Smooth muscle cell (in vitro differentiated cells): ENCODE measurements around the gene PTPRT. TPM values are rescaled to one million over a fixed set of nuclear protein-coding genes. Genes with fewer than 3 reads are reported as not detected.

Experiments
- DNase-seq: peaks from one replicate; lab custom pipeline; 2025; ENCODE audit not compliant: unreplicated experiment; lab: John Stamatoyannopoulos, UW
- H2AFZ ChIP-seq: fragments of 200-600 bp; sonication (generic); 2 replicates; pipeline ENCODE4 v1.6.0; 2016; ENCODE audit warnings: antibody characterized with exemption, low read depth, mild to moderate bottlenecking
- H3F3A ChIP-seq: fragments of 200-600 bp; sonication (generic); 2 replicates; pipeline ENCODE4 v1.6.0; 2017; ENCODE audit warnings: antibody characterized with exemption, low read depth
- H3K27ac ChIP-seq: fragments of 200-600 bp; sonication (generic); 2 replicates; pipeline ENCODE4 v1.5.1; 2016; ENCODE audit warnings: low read depth, mild to moderate bottlenecking
- H3K27me3 ChIP-seq: fragments of 200-600 bp; sonication (generic); 2 replicates; pipeline ENCODE4 v1.6.1; 2016; ENCODE audit warnings: low read depth, mild to moderate bottlenecking
- H3K36me3 ChIP-seq: fragments of 200-600 bp; sonication (generic); 2 replicates; pipeline ENCODE4 v1.5.1; 2016; ENCODE audit warnings: low read depth
- H3K4me1 ChIP-seq: fragments of 200-600 bp; sonication (generic); 2 replicates; pipeline ENCODE4 v1.5.1; 2016; ENCODE audit warnings: low read depth
- H3K4me2 ChIP-seq: fragments of 200-600 bp; sonication (generic); 2 replicates; pipeline ENCODE4 v1.6.0; 2016; ENCODE audit warnings: mild to moderate bottlenecking
- H3K4me3 ChIP-seq: fragments of 200-600 bp; sonication (generic); 2 replicates; pipeline ENCODE4 v1.5.1; 2016; ENCODE audit warnings: mild to moderate bottlenecking
- H3K79me2 ChIP-seq: fragments of 200-600 bp; sonication (generic); 2 replicates; pipeline ENCODE4 v1.6.0; 2016; ENCODE audit warnings: low read depth, mild to moderate bottlenecking
- H3K9ac ChIP-seq: fragments of 200-600 bp; sonication (generic); 2 replicates; pipeline ENCODE4 v1.6.0; 2016; ENCODE audit warnings: low read depth
- H3K9me3 ChIP-seq: fragments of 200-600 bp; sonication (generic); replicated peaks from 2 replicates; pipeline ENCODE4 v1.5.1; 2016; ENCODE audit warnings: low read depth
- H4K20me1 ChIP-seq: fragments of 200-600 bp; sonication (generic); 2 replicates; pipeline ENCODE4 v1.6.0; 2016; ENCODE audit warnings: low read depth
- CTCF ChIP-seq: fragments of 200-600 bp; sonication (generic); IDR thresholded peaks from 2 replicates; pipeline ENCODE4 v1.5.1; 2017; ENCODE audit warnings: borderline replicate concordance, mild to moderate bottlenecking, antibody characterized with exemption; ENCODE audit not compliant: insufficient read depth, poor library complexity, severe bottlenecking
- WGBS: methylation state at CpG from one replicate; pipeline ENCODE4 v1.1.7; 2016; ENCODE audit warnings: low lambda C conversion rate; 5-methylcytosine and 5-hydroxymethylcytosine counted together
- polyA plus RNA-seq: library from polyadenylated mRNA; unstranded; fragments of >200 nt; fragmentation: Nextera tagmentation; extraction: Ambion mirVana; gene quantifications from 2 replicates; pipeline ENCODE4 v1.2.1, GENCODE V29; 2016
- total RNA-seq: library from RNA; depleted of rRNA; stranded (reverse); fragments of >200 nt; gene quantifications from 2 replicates; pipeline ENCODE4 v1.2.3, GENCODE V29; 2014

Gene PTPRT
- total and polyA plus RNA-seq, 2 experiments from 2014 or later, result 0.99 to 2.1 TPM

GRCh38 chr20:43011491-43011890 is 178.2 kb downstream of the PTPRT start:
- Histone ChIP-seq H3K9me3 (no peaks in the 10 kb centered on the region), H3K79me2 (no peaks in the 10 kb centered on the region), H4K20me1 (no peaks in the 10 kb centered on the region), H3K4me2 (no peak overlapping the region), H3K36me3 (no peaks in the 10 kb centered on the region), H3K27me3 (no peaks in the 10 kb centered on the region), H3K4me3 (no peak overlapping the region), H3K4me1 (no peaks in the 10 kb centered on the region), H3K27ac (no peak overlapping the region), H3F3A (no peaks in the 10 kb centered on the region), H2AFZ (no peak overlapping the region), H3K9ac (no peak overlapping the region)
- no peak for TF ChIP-seq CTCF
- DNase-seq, result no peak
- WGBS, result 92% methylated on average over 3 of the region's 3 CpGs

- Histone ChIP-seq H3K27ac (no peak overlapping the region), H3K4me1 (no peaks in the 10 kb centered on the region), H4K20me1 (no peaks in the 10 kb centered on the region), H3F3A (no peaks in the 10 kb centered on the region), H3K4me3 (no peak overlapping the region), H3K4me2 (no peak overlapping the region), H3K27me3 (no peaks in the 10 kb centered on the region), H2AFZ (no peak overlapping the region), H3K9ac (no peak overlapping the region), H3K79me2 (no peaks in the 10 kb centered on the region), H3K36me3 (no peaks in the 10 kb centered on the region), H3K9me3 (no peaks in the 10 kb centered on the region)
- WGBS, result 98% methylated on average over 8 of the region's 8 CpGs
- TF ChIP-seq CTCF, result no peak
- DNase-seq, result no peak
Observed at GRCh38 chr20:43009532-43009931, 180.2 kb downstream of the PTPRT start.

- H2AFZ ChIP-seq, result peak overlapping the region; percentile 11
- H3K4me1 ChIP-seq, result peaks cover 10% of the 10 kb centered on the region
- TF ChIP-seq CTCF, result no peak
- no peaks in the 10 kb centered on the region for H3K27me3 ChIP-seq
- peak overlapping the region; percentile 48 for H3K4me2 ChIP-seq
- no peak for DNase-seq
- 42% methylated on average over 5 of the region's 5 CpGs for WGBS
- H3K27ac ChIP-seq, result no peak overlapping the region
- no peaks in the 10 kb centered on the region for H3F3A ChIP-seq
- H3K79me2 ChIP-seq, result no peaks in the 10 kb centered on the region
- no peaks in the 10 kb centered on the region for H4K20me1 ChIP-seq
- H3K9ac ChIP-seq, result no peak overlapping the region
- H3K36me3 ChIP-seq, result no peaks in the 10 kb centered on the region
- no peak overlapping the region for H3K4me3 ChIP-seq
- no peaks in the 10 kb centered on the region for H3K9me3 ChIP-seq
Observed at GRCh38 chr20:43007525-43007924, 182.2 kb downstream of the PTPRT start.

- no peaks in the 10 kb centered on the region for H3K79me2 ChIP-seq
- H2AFZ ChIP-seq, result peak overlapping the region; percentile 11
- no peaks in the 10 kb centered on the region for H3K36me3 ChIP-seq
- no peak overlapping the region for H3K4me3 ChIP-seq
- peaks cover 10% of the 10 kb centered on the region for H3K4me1 ChIP-seq
- H3K27me3 ChIP-seq, result no peaks in the 10 kb centered on the region
- H3K4me2 ChIP-seq, result peak overlapping the region; percentile 48
- no peaks in the 10 kb centered on the region for H3F3A ChIP-seq
- H3K9me3 ChIP-seq, result no peaks in the 10 kb centered on the region
- TF ChIP-seq CTCF, result no peak
- 50% methylated on average over 5 of the region's 5 CpGs for WGBS
- no peak overlapping the region for H3K9ac ChIP-seq
- no peaks in the 10 kb centered on the region for H4K20me1 ChIP-seq
- no peak for DNase-seq
- H3K27ac ChIP-seq, result no peak overlapping the region
Observed at GRCh38 chr20:43006651-43007375, 182.9 kb downstream of the PTPRT start.
